IMR-90 (cell line): ENCODE data around the gene EPHA2. TPM values are rescaled to one million over a fixed set of nuclear protein-coding genes. Genes with fewer than 3 reads are reported as not detected.

Experiments used
- ATAC-seq: fragments of 200-7000 bp; cut with Tn5 transposase; 2 replicates; pipeline ENCODE4 v1.9.1; 2020; ENCODE audit warnings: low read depth, mild to moderate bottlenecking, moderate library complexity
- BruUV-seq: library from RNA; stranded (reverse); fragments of 400-500 nt; replicated peaks from 2 replicates; lab custom pipeline; 2021; lab: Mats Ljungman, UMichigan
- CTCF ChIA-PET: fragments of 300-600 bp; formaldehyde crosslinking; extraction: SDS; loops from one replicate; lab custom pipeline; 2021; ENCODE audit warnings: antibody characterized with exemption; lab: Yijun Ruan, JAX
- POLR2A ChIA-PET: fragments of 300-600 bp; sonication (Branson Sonifier 250); formaldehyde crosslinking; loops from one replicate; lab custom pipeline; 2022; ENCODE audit warnings: antibody characterized with exemption; ENCODE audit not compliant: unreplicated experiment; lab: Charles Lee
- DNase-seq: peaks from one replicate; pipeline ENCODE4 v3.0.0; 2013
- H2AFZ ChIP-seq: replicated peaks from 2 replicates; pipeline ENCODE3; 2013; ENCODE audit warnings: low read length, mild to moderate bottlenecking; ENCODE audit not compliant: poor library complexity
- H2AK5ac ChIP-seq: 2 replicates; pipeline ENCODE4 v1.6.1; 2013; ENCODE audit warnings: low read depth, low read length, inconsistent platforms
- H2AK9ac ChIP-seq: replicated peaks from 2 replicates; pipeline ENCODE3; 2013; ENCODE audit warnings: mild to moderate bottlenecking, low read depth, low read length, moderate library complexity; ENCODE audit not compliant: poor library complexity
- H2BK120ac ChIP-seq: 2 replicates; pipeline ENCODE4 v1.6.1; 2013; ENCODE audit warnings: low read depth, low read length, inconsistent platforms
- H2BK15ac ChIP-seq: 3 replicates; pipeline ENCODE4 v1.6.1; 2013; ENCODE audit warnings: low read depth, low read length, inconsistent platforms
- H2BK20ac ChIP-seq: 2 replicates; pipeline ENCODE4 v1.6.1; 2013; ENCODE audit warnings: low read depth, mild to moderate bottlenecking, inconsistent platforms, low read length, moderate library complexity
- H2BK5ac ChIP-seq: 2 replicates; pipeline ENCODE4 v1.6.1; 2013; ENCODE audit warnings: mild to moderate bottlenecking, low read depth, low read length, inconsistent platforms; ENCODE audit not compliant: poor library complexity, severe bottlenecking
- H3K14ac ChIP-seq: replicated peaks from 2 replicates; pipeline ENCODE4 v1.6.1; 2013; ENCODE audit warnings: low read depth, low read length, inconsistent platforms
- H3K18ac ChIP-seq: 2 replicates; pipeline ENCODE4 v1.6.1; 2013; ENCODE audit warnings: low read depth, low read length, control low read depth
- H3K23ac ChIP-seq: 2 replicates; pipeline ENCODE4 v1.6.1; 2013; ENCODE audit warnings: low read depth, low read length, inconsistent platforms
- H3K27ac ChIP-seq: 2 replicates; pipeline ENCODE4 v1.5.1; 2013; ENCODE audit warnings: mild to moderate bottlenecking, control low read depth, low read length; ENCODE audit not compliant: insufficient read depth
- H3K27me3 ChIP-seq: 2 replicates; pipeline ENCODE4 v1.6.1; 2013; ENCODE audit warnings: low read length; ENCODE audit not compliant: control insufficient read depth, insufficient read depth
- H3K36me3 ChIP-seq: 2 replicates; pipeline ENCODE4 v1.6.1; 2013; ENCODE audit warnings: low read length, mixed read lengths; ENCODE audit not compliant: control insufficient read depth, insufficient read depth
- H3K4ac ChIP-seq: 2 replicates; pipeline ENCODE4 v1.6.1; 2013; ENCODE audit warnings: low read depth, low read length, inconsistent platforms
- H3K4me1 ChIP-seq: 2 replicates; pipeline ENCODE4 v1.6.1; 2013; ENCODE audit warnings: low read length, mixed read lengths; ENCODE audit not compliant: control insufficient read depth, insufficient read depth
- H3K4me2 ChIP-seq: 2 replicates; pipeline ENCODE4 v1.6.1; 2013; ENCODE audit warnings: low read depth, mild to moderate bottlenecking, control low read depth, low read length, moderate library complexity
- H3K4me3 ChIP-seq: 2 replicates; pipeline ENCODE4 v1.5.1; 2013; ENCODE audit warnings: low read depth, mild to moderate bottlenecking, control low read depth, low read length, moderate library complexity; ENCODE audit not compliant: insufficient read depth
- H3K56ac ChIP-seq: 2 replicates; pipeline ENCODE4 v1.6.1; 2013; ENCODE audit warnings: low read length, inconsistent platforms; ENCODE audit not compliant: insufficient read depth; ENCODE audit errors: extremely low read depth
- H3K79me1 ChIP-seq, 2 experiments: 2 replicates each; pipeline ENCODE4 v1.6.1; 2013; ENCODE audit warnings: low read length in 2 of 2, inconsistent platforms in 1 of 2, low read depth in 1 of 2
- H3K9ac ChIP-seq: 2 replicates; pipeline ENCODE4 v1.6.1; 2013; ENCODE audit warnings: low read depth, low read length, control low read depth
- H3K9me1 ChIP-seq: 2 replicates; pipeline ENCODE4 v1.6.1; 2013; ENCODE audit warnings: low read length, inconsistent platforms; ENCODE audit not compliant: insufficient read depth
- H3K9me3 ChIP-seq: 2 replicates; pipeline ENCODE4 v1.6.1; 2013; ENCODE audit warnings: low read length; ENCODE audit not compliant: control insufficient read depth, insufficient read depth
- H4K20me1 ChIP-seq: 2 replicates; pipeline ENCODE4 v1.6.1; 2013; ENCODE audit warnings: low read length, inconsistent platforms; ENCODE audit not compliant: insufficient read depth
- H4K5ac ChIP-seq: 2 replicates; pipeline ENCODE4 v1.6.1; 2013; ENCODE audit warnings: mild to moderate bottlenecking, low read depth, low read length, control low read depth
- H4K8ac ChIP-seq, 2 experiments: 2 replicates each; pipeline ENCODE4 v1.6.1; 2013; ENCODE audit warnings: low read depth in 2 of 2, low read length in 2 of 2, control low read depth in 1 of 2, inconsistent platforms in 1 of 2
- H4K91ac ChIP-seq: 2 replicates; pipeline ENCODE4 v1.6.1; 2013; ENCODE audit warnings: low read depth, low read length, inconsistent platforms; ENCODE audit not compliant: insufficient read depth
- BHLHE40 ChIP-seq: fragments of 150-350 bp; IDR thresholded peaks from 2 replicates; pipeline ENCODE4 v1.6.1; 2016; ENCODE audit warnings: mild to moderate bottlenecking, low read depth, low read length
- CEBPB ChIP-seq: IDR thresholded peaks from 2 replicates; pipeline ENCODE4 v1.6.1; 2012; ENCODE audit warnings: low read depth, low read length, improper control_type of control experiment
- CHD1 ChIP-seq: IDR thresholded peaks from 2 replicates; pipeline ENCODE4 v1.6.1; 2012; ENCODE audit warnings: low read depth, low read length, improper control_type of control experiment
- CTCF ChIP-seq: conservative IDR thresholded peaks from 2 replicates; pipeline ENCODE4 v1.5.1; 2012; ENCODE audit warnings: mild to moderate bottlenecking, low read depth, low read length, improper control_type of control experiment
- MAFK ChIP-seq: IDR thresholded peaks from 2 replicates; pipeline ENCODE4 v1.6.1; 2012; ENCODE audit warnings: low read depth, low read length, improper control_type of control experiment
- MAZ ChIP-seq: IDR thresholded peaks from 2 replicates; pipeline ENCODE4 v1.6.1; 2012; ENCODE audit warnings: low read depth, mild to moderate bottlenecking, low read length, improper control_type of control experiment, moderate library complexity, borderline replicate concordance
- MXI1 ChIP-seq: IDR thresholded peaks from 2 replicates; pipeline ENCODE4 v1.6.1; 2012; ENCODE audit warnings: low read depth, mild to moderate bottlenecking, low read length, moderate library complexity, borderline replicate concordance
- NFE2L2 ChIP-seq: fragments of 150-350 bp; IDR thresholded peaks from 2 replicates; pipeline ENCODE4 v1.6.1; 2016; ENCODE audit warnings: low read depth, mild to moderate bottlenecking, low read length
- RAD21 ChIP-seq: IDR thresholded peaks from 2 replicates; pipeline ENCODE4 v1.6.1; 2012; ENCODE audit warnings: low read length, improper control_type of control experiment
- RCOR1 ChIP-seq: IDR thresholded peaks from 2 replicates; pipeline ENCODE4 v1.6.1; 2012; ENCODE audit warnings: mild to moderate bottlenecking, low read length, improper control_type of control experiment; ENCODE audit not compliant: insufficient replicate concordance
- RFX5 ChIP-seq: IDR thresholded peaks from 2 replicates; pipeline ENCODE4 v1.8.0; 2012; ENCODE audit warnings: low read depth, mild to moderate bottlenecking, low read length, moderate library complexity
- SMC3 ChIP-seq: fragments of 150-350 bp; IDR thresholded peaks from 2 replicates; pipeline ENCODE4 v1.6.1; 2016; ENCODE audit warnings: low read depth, mild to moderate bottlenecking, antibody characterized with exemption, low read length, moderate library complexity
- USF2 ChIP-seq: fragments of 150-350 bp; IDR thresholded peaks from 2 replicates; pipeline ENCODE4 v1.6.1; 2017; ENCODE audit warnings: mild to moderate bottlenecking, antibody characterized with exemption, low read length, low read depth
- WGBS, 2 experiments: methylation state at CpG; one replicate each; pipeline versions ENCODE4 v1.1.5 to v1.1.7; 2013; ENCODE audit warnings: missing lambda C conversion rate in 2 of 2; ENCODE audit not compliant: insufficient read length in 1 of 2; ENCODE audit errors: extremely low coverage in 2 of 2; 5-methylcytosine and 5-hydroxymethylcytosine counted together
- dilution Hi-C: fragments of 300-500 bp; cut with HindIII; formaldehyde crosslinking; loops from one replicate; pipeline ENCODE4 v1.14.3; 2018; ENCODE audit warnings: low sequenced_read_pairs; ENCODE audit not compliant: unreplicated experiment
- in situ Hi-C: fragments of 300-500 bp; cut with MboI; formaldehyde crosslinking; loops from 3 replicates; pipeline ENCODE4 v1.14.3; 2019; ENCODE audit warnings: low sequenced_read_pairs, inconsistent platforms, mixed read lengths
- intact Hi-C: fragments of 100-400 bp; cut with micrococcal nuclease; formaldehyde crosslinking; loops from 2 replicates; pipeline ENCODE4 v1.10.0; 2022
- polyA plus RNA-seq, 3 experiments: library from polyadenylated mRNA; depleted of rRNA; stranded (reverse); fragments of >200 nt; gene quantifications; 2 replicates each; pipeline ENCODE4 v1.2.3, GENCODE V29; 2012; ENCODE audit warnings: low replicate concordance in 1 of 3
- total RNA-seq: library from RNA; depleted of rRNA; stranded (reverse); fragments of >200 nt; gene quantifications from 2 replicates; pipeline ENCODE4 v1.2.3, GENCODE V29; 2012
- TF ChIP-seq, protein P1 (sequence below): fragments of 150-350 bp; IDR thresholded peaks from 2 replicates; pipeline ENCODE4 v1.6.1; 2016; ENCODE audit warnings: low read depth, mild to moderate bottlenecking, low read length, moderate library complexity, borderline replicate concordance

EPHA2 gene
- total and polyA plus RNA-seq, 2 of the 4 experiments (the other 2 are of a cell fraction) = 24.0 to 72.6 TPM

DNA sequence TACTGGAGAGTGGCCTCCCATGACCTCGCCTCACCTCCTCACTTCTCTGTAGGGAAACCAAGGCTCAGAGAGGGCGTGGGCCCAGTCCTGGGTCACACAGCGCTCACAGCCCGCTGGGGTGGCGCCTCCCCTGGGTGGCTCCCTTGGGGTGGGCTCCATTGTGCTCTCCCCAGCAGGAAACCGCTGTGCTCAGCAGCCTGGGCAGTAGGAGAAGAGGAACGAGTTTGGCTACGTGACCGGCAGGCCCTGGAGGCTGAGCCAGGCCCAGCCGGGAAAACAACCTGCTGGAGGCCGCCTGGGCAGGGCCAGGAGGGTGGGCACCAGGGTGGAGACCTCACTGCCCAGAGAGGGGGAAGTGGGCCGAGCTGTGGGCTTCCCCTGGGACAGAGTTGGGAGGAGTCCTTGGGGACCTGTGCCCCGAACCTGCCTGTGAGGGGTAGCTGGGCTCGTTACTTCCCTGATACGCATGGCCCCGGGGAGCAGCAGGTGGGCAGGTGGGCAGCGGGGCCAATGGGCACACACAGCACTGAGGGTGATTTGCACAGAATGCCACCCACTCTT, 67.4 kb downstream of the EPHA2 start:
- DNase-seq (no peak), ATAC-seq (no peak)
- Histone ChIP-seq H4K20me1 (no peaks in the 10 kb centered on the region), H3K4me2 (no peak overlapping the region), H3K56ac (no peak overlapping the region), H2AK5ac (peak overlapping the region; percentile 20; the same call in 1 of the 2 replicates), H3K4me3 (no peak overlapping the region), H4K8ac (peak overlapping the region in 1 of 2 experiments; percentile 22; a peak in 1 of 4 replicates), H3K27ac (no peak overlapping the region), H3K9me3 (no peaks in the 10 kb centered on the region), H3K27me3 (no peaks in the 10 kb centered on the region; the same call in 1 of the 2 replicates), H3K9ac (no peak overlapping the region), H3K4ac (peak overlapping the region; percentile 43; the same call in 1 of the 2 replicates), H4K5ac (no peak overlapping the region; the same call in 1 of the 2 replicates), H2BK5ac (peak overlapping the region; percentile 60), H3K9me1 (no peaks in the 10 kb centered on the region), H3K23ac (no peak overlapping the region), H3K4me1 (peaks cover 5% of the 10 kb centered on the region; the same call in 1 of the 2 replicates), H4K91ac (no peak overlapping the region; the same call in 1 of the 2 replicates), H2BK20ac (peak overlapping the region; percentile 42; the same call in 1 of the 2 replicates), H3K18ac (no peak overlapping the region), H3K79me1 (no peaks in the 10 kb centered on the region), H2BK120ac (peak overlapping the region; percentile 61), H2AFZ (peak overlapping the region; percentile 56), H3K14ac (no peak overlapping the region), H2BK15ac (no peak overlapping the region; the same call in 2 of the 3 replicates), H3K36me3 (no peaks in the 10 kb centered on the region), H2AK9ac (peak overlapping the region; percentile 87)
- TF ChIP-seq MAFK (no peak), RAD21 (no peak), CTCF (no peak), NFE2L2 (no peak), MAZ (no peak), RCOR1 (no peak), USF2 (no peak), RFX5 (no peak), CEBPB (no peak), BHLHE40 (no peak), CHD1 (no peak), SMC3 (no peak), MXI1 (no peak)
- TF ChIP-seq, protein P1, sequence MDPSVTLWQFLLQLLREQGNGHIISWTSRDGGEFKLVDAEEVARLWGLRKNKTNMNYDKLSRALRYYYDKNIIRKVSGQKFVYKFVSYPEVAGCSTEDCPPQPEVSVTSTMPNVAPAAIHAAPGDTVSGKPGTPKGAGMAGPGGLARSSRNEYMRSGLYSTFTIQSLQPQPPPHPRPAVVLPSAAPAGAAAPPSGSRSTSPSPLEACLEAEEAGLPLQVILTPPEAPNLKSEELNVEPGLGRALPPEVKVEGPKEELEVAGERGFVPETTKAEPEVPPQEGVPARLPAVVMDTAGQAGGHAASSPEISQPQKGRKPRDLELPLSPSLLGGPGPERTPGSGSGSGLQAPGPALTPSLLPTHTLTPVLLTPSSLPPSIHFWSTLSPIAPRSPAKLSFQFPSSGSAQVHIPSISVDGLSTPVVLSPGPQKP = no peak
- 88% methylated on average over 5 of the region's 17 CpGs; no CpG with 5 or more reads in 1 of the 2 experiments for WGBS, 2 experiments
- intact Hi-C loops (no loop called here), dilution Hi-C loops (no loop called here), in situ Hi-C loops (no loop called here)
- POLR2A ChIA-PET = no interaction called here
- CTCF ChIA-PET = no interaction called here
- no TSS peak for BruUV-seq
